Caco-2 (cell line): Measurements from ENCODE around the gene GNG3. TPM values are rescaled to one million over a fixed set of nuclear protein-coding genes. Genes with fewer than 3 reads are reported as not detected.

Experiments used
- BruUV-seq: library from RNA; stranded (reverse); fragments of 400-500 nt; replicated peaks from 2 replicates; lab custom pipeline; 2021; lab: Mats Ljungman, UMichigan
- CTCF ChIA-PET: fragments of 300-600 bp; sonication (Branson Sonifier 250); formaldehyde crosslinking; loops from one replicate; lab custom pipeline; 2022; ENCODE audit warnings: antibody characterized with exemption; lab: Charles Lee
- POLR2A ChIA-PET: fragments of 300-600 bp; sonication (Branson Sonifier 250); formaldehyde crosslinking; loops from one replicate; lab custom pipeline; 2022; ENCODE audit warnings: antibody characterized with exemption; lab: Charles Lee
- DNase-seq, 2 experiments: peaks; one replicate each; pipeline versions ENCODE4 v3.0.0 to v3.0.0-alpha.2; 2020 to 2022
- H3K27me3 ChIP-seq: replicated peaks from 2 replicates; pipeline ENCODE4 v1.6.0; 2011; ENCODE audit warnings: low read length; ENCODE audit not compliant: control insufficient read depth, insufficient read depth
- H3K36me3 ChIP-seq: 2 replicates; pipeline ENCODE4 v1.5.1; 2011; ENCODE audit warnings: low read length; ENCODE audit not compliant: control insufficient read depth, insufficient read depth
- H3K4me1 ChIP-seq: fragments of 250-450 bp; sonication (Bioruptor Pico); 2 replicates; pipeline ENCODE4 v1.5.1; 2020; ENCODE audit warnings: mild to moderate bottlenecking
- H3K4me3 ChIP-seq: 2 replicates; pipeline ENCODE4 v1.5.1; 2011; ENCODE audit warnings: low read depth, mild to moderate bottlenecking, control low read depth, low read length
- H3K9me3 ChIP-seq: fragments of 250-450 bp; sonication (Bioruptor Pico); 2 replicates; pipeline ENCODE4 v1.5.1; 2020; ENCODE audit warnings: mild to moderate bottlenecking, moderate library complexity
- H3K27ac Mint-ChIP-seq: one replicate; pipeline ENCODE4 v1.8.0; 2022; ENCODE audit warnings: mixed read lengths; ENCODE audit not compliant: unreplicated experiment
- H3K27me3 Mint-ChIP-seq: one replicate; pipeline ENCODE4 v1.8.0; 2022; ENCODE audit warnings: mixed read lengths; ENCODE audit not compliant: insufficient read depth, unreplicated experiment
- H3K36me3 Mint-ChIP-seq: one replicate; pipeline ENCODE4 v1.8.0; 2022; ENCODE audit warnings: mild to moderate bottlenecking, mixed read lengths; ENCODE audit not compliant: insufficient read depth, unreplicated experiment
- H3K4me1 Mint-ChIP-seq: one replicate; pipeline ENCODE4 v1.8.0; 2022; ENCODE audit warnings: low read depth, mixed read lengths; ENCODE audit not compliant: unreplicated experiment
- H3K4me3 Mint-ChIP-seq: one replicate; pipeline ENCODE4 v1.8.0; 2022; ENCODE audit warnings: mild to moderate bottlenecking, moderate library complexity, mixed read lengths; ENCODE audit not compliant: unreplicated experiment
- H3K9me3 Mint-ChIP-seq: one replicate; pipeline ENCODE4 v1.8.0; 2022; ENCODE audit warnings: mixed read lengths; ENCODE audit not compliant: unreplicated experiment
- CTCF ChIP-seq, 2 experiments: fragments of 200-600 bp in 1 of 2; IDR thresholded peaks; 1 replicate in 1 of 2; 2 replicates in 1 of 2; pipeline versions ENCODE4 v1.5.1 to v1.8.0; 2011 to 2022; ENCODE audit warnings: antibody characterized with exemption in 1 of 2, control low read depth in 1 of 2, inconsistent platforms in 1 of 2, low read depth in 1 of 2, low read length in 1 of 2, mild to moderate bottlenecking in 1 of 2, moderate library complexity in 1 of 2; ENCODE audit not compliant: insufficient read depth in 1 of 2, severe bottlenecking in 1 of 2, unreplicated experiment in 1 of 2
- intact Hi-C: fragments of 100-400 bp; cut with micrococcal nuclease; formaldehyde crosslinking; loops from one replicate; pipeline ENCODE4 v1.10.0; 2022; ENCODE audit not compliant: unreplicated experiment
- total RNA-seq: library from RNA; stranded (reverse); gene quantifications from 2 replicates; pipeline ENCODE4 v1.2.3, GENCODE V29; 2022

The GNG3 gene
- total RNA-seq, 1 experiment from 2014 or later = not detected

GRCh38 chr11:62757846-62758788 is 50.6 kb downstream of the GNG3 start:
- H3K4me3 Mint-ChIP-seq = no peak overlapping the region
- no TSS peak for BruUV-seq
- TF ChIP-seq CTCF (IDR thresholded peaks at IDR 0.05; ENCODE audit: insufficient read depth in 1 of 2, low read depth in 1 of 2, low read length in 1 of 2, severe bottlenecking in 1 of 2, unreplicated experiment in 1 of 2) = no peak
- H3K4me1 ChIP-seq = peaks cover 13% of the 10 kb centered on the region; the same call in 1 of the 2 replicates
- POLR2A ChIA-PET = interaction anchor here (0.9 kb wide), 1 partner anchor 31 kb away, joined by 5 read pairs; the partner anchor contains the start of gene HNRNPUL2
- H3K36me3 ChIP-seq = no peaks in the 10 kb centered on the region
- no peaks in the 10 kb centered on the region for H3K9me3 Mint-ChIP-seq
- H3K36me3 Mint-ChIP-seq = peaks cover 28% of the 10 kb centered on the region
- CTCF ChIA-PET = interaction anchor here (1.1 kb wide), 1 partner anchor 13 kb away, joined by 5 read pairs; the partner anchor contains the start of gene TAF6L
- intact Hi-C loops = no loop called here
- no peaks in the 10 kb centered on the region for H3K27me3 ChIP-seq
- no peak for DNase-seq
- no peak overlapping the region for H3K4me3 ChIP-seq
- no peak overlapping the region for H3K27ac Mint-ChIP-seq
- peaks cover 13% of the 10 kb centered on the region for H3K4me1 Mint-ChIP-seq
- H3K27me3 Mint-ChIP-seq = no peaks in the 10 kb centered on the region
- H3K9me3 ChIP-seq = no peaks in the 10 kb centered on the region

Other genes starting within 250 kb of the GNG3 start
- gene AHNAK, start 160.9 kb upstream of the GNG3 start, total RNA-seq = 312 and 324 TPM in 2 replicates
- 2,004 and 2,035 TPM in 2 replicates for gene EEF1G, start 133.8 kb upstream of the GNG3 start, total RNA-seq
- 27.2 and 30.2 TPM in 2 replicates for gene TUT1, start 116.2 kb upstream of the GNG3 start, total RNA-seq
- 134 and 135 TPM in 2 replicates for gene MTA2, start 105.8 kb upstream of the GNG3 start, total RNA-seq
- gene EML3, start 94.9 kb upstream of the GNG3 start, total RNA-seq = 61.2 and 68.7 TPM in 2 replicates
- 1.1 and 1.3 TPM in 2 replicates for gene ROM1, start 94.4 kb upstream of the GNG3 start, total RNA-seq
- 37.2 and 37.6 TPM in 2 replicates for gene B3GAT3, start 85.7 kb upstream of the GNG3 start, total RNA-seq
- 414 and 442 TPM in 2 replicates for gene GANAB, start 61.1 kb upstream of the GNG3 start, total RNA-seq
- 22.2 TPM in 2 replicates for gene INTS5, start 54.4 kb upstream of the GNG3 start, total RNA-seq
- 115 and 123 TPM in 2 replicates for gene C11orf98, start 42.5 kb upstream of the GNG3 start, total RNA-seq
- 38.2 and 40.1 TPM in 2 replicates for gene CSKMT, start 42.4 kb upstream of the GNG3 start, total RNA-seq
- 23.9 and 24.0 TPM in 2 replicates for gene UQCC3, start 36.0 kb upstream of the GNG3 start, total RNA-seq
- 11.9 and 13.6 TPM in 2 replicates for gene LBHD1, start 35.4 kb upstream of the GNG3 start, total RNA-seq
- 116 and 118 TPM in 2 replicates for gene UBXN1, start 28.6 kb upstream of the GNG3 start, total RNA-seq
- 0.35 and 0.64 TPM in 2 replicates for gene LRRN4CL, start 18.1 kb upstream of the GNG3 start, total RNA-seq
- 39.2 and 48.2 TPM in 2 replicates for gene BSCL2, start 252 bp upstream of the GNG3 start, total RNA-seq
- gene HNRNPUL2, start 19.8 kb downstream of the GNG3 start, total RNA-seq = 60.0 and 62.9 TPM in 2 replicates
- 47.0 and 53.6 TPM in 2 replicates for gene TTC9C, start 20.8 kb downstream of the GNG3 start, total RNA-seq
- gene ZBTB3, start 46.5 kb downstream of the GNG3 start, total RNA-seq = 8.2 and 10.9 TPM in 2 replicates
- 139 TPM in 2 replicates for gene POLR2G, start 53.9 kb downstream of the GNG3 start, total RNA-seq
- gene TAF6L, start 63.7 kb downstream of the GNG3 start, total RNA-seq = 26.8 and 30.1 TPM in 2 replicates
- 59.9 and 68.4 TPM in 2 replicates for gene TMEM179B, start 79.7 kb downstream of the GNG3 start, total RNA-seq
- 22.7 and 28.1 TPM in 2 replicates for gene TMEM223, start 84.3 kb downstream of the GNG3 start, total RNA-seq
- gene NXF1, start 97.8 kb downstream of the GNG3 start, total RNA-seq = 77.5 and 77.6 TPM in 2 replicates
- gene STX5, start 124.4 kb downstream of the GNG3 start, total RNA-seq = 39.9 and 44.2 TPM in 2 replicates
- gene TEX54, start 125.2 kb downstream of the GNG3 start, total RNA-seq = 0.95 TPM in 1 of 2 replicates, not detected in the other
- gene WDR74, start 131.9 kb downstream of the GNG3 start, total RNA-seq = 112 and 115 TPM in 2 replicates
- 763 and 879 TPM in 2 replicates for gene SLC3A2, start 173.2 kb downstream of the GNG3 start, total RNA-seq
- gene CHRM1, start 213.7 kb downstream of the GNG3 start, total RNA-seq = not detected in 2 replicates